NK-92 treated with Interleukin-12 subunit alpha and Interleukin-12 subunit beta, amount 100 ng/mL, for 24 hours (cell line): ENCODE measurements around the gene ZNF593OS.

ENCODE experiments used
- DNase-seq: peaks from one replicate; lab custom pipeline; 2025; lab: John Stamatoyannopoulos, UW

The ZNF593OS gene

DNA sequence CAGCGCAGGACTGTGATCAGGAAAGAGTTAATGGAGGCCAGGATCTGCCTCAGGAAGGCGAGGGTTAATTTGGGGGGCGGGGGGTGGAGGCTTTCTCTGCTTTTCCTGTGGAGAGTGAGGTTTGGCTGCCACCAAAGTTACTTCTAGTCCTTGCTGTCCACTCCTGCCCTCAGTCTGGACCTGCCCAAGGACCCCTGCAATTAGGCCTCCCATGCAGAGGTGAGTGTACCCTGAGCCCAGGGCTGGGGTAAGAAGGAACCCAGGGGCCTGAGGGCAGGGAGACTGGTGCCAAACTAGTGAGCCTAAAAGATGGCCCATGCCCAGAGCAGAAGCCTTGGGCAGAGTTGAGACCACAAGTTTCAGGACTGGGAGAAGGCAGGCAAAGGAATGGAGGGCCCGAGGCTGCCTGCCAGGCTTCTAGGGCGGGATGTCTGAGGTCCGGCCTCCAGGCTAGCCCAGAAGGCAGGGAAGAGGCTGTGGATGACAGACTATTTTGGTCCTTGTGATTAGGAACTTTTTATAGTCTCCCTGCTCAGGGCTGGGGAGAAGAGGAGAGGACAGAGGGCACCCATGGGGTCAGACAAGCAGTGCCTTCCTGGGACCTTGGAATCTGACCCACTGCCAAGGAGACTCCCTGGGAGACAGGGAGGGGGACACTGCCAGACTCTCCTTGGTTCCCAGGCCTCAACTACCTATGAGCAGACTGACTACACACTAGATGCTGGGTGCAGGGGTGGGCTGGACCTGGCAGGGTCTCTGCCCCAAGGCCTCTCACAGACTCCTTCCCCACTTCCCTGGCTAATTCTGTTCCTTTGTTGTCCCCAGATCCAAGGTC is 12.5 kb downstream of the ZNF593OS start, which contains the start of gene FAM110D:
FAM110D (plus strand) TSS at position 172 of the 835 bp plus-strand sequence. CDS start 2,213 bp downstream, outside the sequence.
- DNase-seq = no peak

DNA sequence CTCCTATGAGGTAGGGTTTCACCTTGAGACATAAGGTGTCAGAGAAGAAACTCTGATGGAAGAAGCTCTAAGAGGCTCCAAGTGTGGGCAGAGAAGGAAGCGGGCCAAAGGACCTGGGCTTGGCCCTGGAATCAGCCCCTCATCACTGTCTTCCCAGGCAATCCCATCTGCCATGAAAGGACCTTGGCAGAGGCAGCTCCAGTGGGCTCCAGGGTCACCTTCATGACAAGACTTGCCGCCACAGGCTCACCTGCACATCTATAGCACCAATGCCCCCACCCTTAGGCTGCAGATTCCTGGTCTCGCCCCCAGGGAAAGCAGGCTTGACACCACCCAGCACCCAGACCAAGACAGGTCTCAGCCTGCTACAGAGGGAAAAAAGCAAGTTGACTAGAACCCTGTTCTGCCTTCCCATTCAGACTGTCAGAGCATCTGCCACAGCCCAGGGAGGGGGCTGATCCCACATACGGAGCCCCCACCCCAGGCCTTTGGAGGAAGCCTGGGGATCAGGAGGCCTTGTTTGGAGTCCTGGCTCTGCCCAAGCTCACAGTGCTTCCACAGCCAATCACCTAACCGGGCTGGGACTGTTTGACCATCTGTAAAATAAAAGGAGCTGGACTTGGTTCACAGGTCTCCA is 13.2 kb downstream of the ZNF593OS start:
- no peak for DNase-seq

DNA sequence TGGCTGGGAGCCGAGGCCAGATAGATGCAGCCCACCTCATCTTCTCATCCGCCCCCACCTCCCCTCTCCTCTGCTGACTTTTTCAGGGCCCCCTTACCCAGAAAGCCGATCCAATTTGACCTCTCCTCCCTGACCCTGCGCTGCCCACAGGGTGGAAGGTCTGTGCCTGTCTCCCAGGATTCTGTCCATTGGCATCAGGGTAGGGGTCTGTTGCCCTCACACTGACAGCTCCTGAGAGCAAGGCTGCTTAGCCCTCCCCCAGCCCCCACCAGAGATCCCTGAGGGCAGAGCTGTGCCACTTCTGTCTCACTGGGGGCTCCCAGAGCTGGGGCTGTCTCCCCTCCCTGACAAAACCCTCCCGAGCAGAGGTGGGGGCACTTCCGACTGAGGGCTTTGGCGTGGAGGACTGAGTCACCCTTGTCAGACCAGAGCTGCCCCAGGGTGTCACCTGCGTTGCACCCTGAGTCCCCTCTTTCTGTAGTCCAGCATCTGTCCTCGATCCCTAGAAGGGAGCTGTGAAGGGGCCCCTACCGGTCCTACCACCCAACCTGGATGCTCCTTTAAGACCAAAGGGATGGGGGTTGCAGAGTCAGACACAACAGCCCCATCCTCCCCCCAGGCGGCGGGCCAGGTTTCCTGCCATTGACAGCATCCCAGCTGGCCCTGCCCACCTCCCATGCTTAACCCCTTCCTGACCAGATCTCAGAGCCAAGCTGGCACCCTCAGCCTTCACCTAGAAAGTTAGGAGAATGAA is 15.2 kb downstream of the ZNF593OS start:
- no peak for DNase-seq

DNA sequence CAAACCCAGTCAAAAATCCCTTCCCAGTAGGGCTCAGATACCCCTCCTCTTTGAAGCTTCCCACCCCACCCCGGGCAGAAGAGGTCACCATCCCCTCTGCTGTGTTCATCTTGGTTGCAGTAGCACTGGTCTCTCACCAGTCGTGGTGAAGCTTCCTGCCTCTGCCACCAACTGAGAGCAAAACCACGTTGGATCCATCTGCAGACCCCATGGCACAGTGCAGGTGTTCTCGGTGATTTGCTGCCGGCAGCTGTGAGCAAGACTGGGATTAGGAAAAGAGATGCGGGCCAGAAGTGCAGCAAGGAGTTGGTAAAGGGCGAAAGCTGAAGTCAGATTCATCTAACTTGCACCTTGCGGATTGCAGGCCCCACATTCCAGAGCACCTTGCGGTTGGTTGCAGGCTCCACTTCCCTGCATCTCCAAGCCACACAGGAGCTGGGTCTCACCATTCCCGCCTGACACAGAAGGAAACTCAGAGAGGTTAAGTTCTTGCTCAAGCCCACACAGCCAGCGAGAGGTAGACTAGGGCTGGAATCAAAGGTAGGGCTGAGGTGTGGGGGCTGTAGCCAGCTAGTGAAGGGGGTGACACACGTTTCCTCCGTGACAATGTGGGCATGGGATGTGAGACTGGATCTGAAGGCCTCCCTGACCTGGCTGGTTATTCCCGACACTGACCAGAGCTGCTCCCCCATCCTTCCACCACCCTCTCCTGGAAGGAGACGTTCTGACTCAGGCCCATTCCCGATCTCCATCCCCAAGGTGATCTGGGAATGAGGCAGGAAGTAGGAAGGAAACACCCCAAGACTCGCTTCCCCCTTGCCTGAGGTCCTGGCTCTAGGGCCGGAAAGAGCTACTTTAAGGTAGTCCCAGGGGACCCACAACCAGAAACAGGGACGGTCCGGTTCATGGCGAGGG is 16.0 kb downstream of the ZNF593OS start:
- no peak for DNase-seq

DNA sequence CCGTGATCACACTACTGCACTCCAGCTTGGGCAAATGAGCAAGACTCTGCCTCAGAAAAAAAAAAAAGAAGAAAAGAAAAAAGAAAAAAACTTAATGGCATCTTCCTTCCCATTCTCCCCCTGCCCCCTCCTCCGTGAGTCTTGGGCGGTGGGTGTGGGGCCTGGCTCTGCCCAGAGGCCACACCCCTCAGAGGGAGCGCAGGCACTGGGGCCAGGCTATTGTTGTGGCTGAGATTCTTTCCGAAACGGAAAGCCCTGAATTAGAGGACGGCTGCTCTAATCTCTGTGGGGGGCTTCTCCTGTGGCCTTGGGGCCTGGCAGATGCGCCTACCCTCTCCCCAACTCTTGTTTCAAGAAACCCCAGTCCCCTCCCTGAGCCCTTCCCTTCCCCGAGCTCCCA is 16.9 kb downstream of the ZNF593OS start:
- DNase-seq = no peak

DNA sequence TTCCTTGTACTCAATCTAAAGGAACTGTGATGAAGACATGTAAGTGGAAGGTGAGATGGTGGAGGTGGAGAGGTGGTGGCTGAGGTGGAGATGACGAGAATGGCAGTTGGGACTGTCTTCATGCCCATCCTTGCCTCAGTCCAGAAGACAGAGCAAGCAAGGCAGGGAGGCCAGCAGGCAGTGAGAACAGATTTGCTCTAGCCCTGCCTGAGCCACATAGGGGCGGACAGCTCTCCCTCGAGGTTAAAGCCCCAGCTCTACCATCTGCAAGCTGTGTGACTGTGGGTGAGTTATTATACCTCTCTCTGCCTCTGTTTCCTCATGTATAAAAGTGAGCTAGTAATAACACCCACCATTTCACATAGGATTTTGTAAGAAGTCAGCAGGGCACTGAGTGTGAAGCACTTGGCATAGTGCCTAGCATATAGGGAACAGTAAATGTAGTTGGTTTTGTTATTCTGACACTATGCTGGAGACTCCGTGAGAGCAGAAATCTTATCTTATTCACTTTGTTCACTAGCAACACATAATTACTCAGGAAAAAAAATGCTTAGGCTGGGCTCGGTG is 17.6 kb downstream of the ZNF593OS start:
- no peak for DNase-seq

DNA sequence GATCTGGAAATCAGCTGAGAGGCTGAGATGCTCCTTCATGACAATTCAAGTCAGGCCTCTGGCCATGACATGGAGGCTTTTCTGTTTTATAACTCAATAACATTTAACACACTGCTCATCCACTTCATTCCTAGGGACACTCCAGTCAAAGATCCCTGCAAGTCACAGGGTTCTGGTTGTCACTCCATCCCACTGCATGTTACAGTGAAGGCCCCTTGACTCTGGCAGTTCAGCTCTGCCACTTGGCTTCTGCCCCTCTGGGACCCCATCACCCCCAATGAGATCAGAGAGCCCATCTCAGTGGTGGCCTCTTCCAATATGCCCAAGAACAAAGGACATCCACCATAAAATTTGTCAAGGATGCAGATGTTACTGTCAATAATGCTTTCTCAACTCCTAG is 22.7 kb downstream of the ZNF593OS start:
- DNase-seq = no peak

DNA sequence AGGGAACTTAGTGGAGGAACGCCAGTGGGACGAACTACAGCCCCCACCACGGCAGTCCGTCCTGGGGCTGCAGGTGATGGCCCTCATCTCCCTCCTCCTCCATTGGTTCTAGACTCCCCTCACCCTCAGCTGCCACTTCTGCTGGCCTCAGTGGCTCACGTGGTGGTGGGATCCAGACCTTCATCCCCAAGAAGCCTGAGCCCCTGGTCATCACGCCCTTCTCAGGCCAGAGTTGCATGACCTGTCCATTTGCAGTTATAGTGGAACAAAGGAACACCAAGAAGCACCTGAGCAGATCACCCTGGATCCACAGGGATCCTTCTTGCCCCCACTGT is 25.7 kb downstream of the ZNF593OS start:
- no peak for DNase-seq

DNA sequence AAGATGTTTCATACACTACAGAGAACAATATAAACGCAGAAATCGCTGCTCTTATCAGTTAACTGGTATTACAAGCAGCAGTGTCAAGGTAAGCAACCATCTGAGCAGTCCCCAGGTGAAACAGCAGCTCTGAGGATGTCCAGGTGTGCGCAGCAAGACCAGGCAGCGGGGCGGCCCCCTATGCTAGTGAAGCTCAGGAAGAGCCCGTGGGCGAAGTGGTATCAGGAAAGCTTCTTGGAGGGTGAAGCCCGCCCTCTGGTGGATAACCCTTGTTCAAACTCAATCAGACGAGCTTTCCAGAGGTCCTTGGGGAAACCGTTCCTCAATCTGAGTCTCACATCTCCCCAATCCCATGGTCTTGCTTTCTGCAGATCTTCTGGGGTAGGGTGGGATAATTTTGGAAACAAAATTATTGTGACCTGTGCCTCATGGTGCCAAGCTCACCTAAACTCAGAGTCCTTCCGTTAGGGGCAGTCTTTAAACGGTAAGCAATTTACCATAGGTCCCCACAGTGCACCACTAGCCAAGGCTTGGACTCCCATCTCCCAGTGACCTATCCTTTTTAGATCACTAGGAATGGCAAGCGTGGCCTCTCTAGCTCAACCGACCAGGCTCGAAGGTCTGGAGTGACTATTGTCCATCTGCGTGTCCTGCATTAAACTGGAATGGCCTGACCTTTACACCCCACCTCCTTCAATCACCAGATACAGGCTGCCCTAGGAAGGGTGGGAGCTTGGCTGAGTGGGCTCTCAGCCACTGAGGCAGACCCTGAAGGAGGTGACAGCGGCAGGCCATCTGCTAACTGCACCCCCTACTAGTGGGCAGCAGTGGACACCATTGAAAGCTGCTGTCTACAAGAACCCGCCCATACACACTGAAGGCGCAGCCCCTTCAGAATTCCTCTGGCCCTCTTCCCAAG is 26.3 kb downstream of the ZNF593OS start:
- peak; percentile 52 for DNase-seq

DNA sequence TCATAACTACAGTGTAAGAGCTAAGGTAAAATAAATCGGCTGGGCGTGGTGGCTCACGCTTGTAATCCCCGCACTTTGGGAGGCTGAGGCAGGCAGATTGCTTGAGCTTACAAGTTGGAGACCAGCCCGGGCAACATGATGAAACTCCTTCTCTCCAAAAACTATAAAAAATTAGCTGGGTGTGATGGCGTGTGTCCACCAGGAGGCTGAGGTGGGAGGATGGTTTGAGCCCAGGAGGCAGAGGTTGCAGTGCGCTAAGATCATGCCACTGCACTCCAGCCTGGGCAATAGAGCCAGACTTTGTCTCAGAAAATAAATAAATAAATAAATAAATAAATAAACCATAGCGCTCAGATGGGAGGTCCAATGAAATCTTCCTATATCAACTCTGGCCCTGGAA is 29.5 kb downstream of the ZNF593OS start:
- DNase-seq = no peak

DNA sequence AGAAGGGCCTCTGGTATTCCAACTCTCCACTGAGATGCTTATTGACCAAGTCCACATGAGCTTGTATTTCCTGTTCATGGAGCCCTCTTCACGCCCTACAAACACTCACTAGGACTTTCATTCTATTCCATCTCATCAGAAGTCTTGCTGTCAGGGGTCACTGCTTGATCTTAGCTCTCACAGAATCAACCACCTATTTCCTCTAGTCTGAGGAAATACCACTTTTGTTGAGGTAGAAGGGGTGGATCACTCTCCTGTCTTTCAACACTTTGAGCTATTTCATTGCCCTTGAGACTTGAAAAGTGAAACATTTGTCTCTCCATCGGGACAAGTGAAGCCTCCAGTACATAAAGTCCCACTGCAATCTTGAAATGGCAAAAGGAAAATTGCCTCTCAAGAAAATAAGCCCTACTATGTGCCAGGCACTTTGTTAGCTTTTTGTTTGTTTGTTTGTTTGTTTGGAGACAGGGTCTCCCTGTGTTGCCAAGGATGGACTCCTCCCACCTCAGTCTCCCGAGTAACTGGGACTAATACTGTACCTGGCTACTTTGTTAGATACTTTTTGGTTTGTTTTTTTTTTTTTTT is 32.6 kb downstream of the ZNF593OS start:
- no peak for DNase-seq

DNA sequence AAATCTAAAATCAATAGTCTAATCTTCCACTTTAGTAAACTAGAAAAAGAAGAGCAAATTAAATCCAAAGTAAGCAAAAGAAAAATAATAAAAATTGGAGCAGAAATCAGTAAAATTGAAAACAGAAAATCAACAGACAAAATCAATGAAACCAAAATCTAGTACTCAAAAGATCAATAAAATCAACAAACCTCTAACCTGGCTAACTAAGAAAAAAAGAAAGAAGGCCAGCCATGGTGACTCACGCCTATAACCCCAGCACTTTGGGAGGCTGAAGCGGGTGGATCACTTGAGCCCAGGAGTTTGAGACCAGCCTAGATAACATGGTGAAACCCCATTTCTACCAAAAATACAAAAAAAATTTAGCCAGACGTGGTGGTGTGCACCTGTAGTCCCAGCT is 37.2 kb downstream of the ZNF593OS start:
- no peak for DNase-seq

DNA sequence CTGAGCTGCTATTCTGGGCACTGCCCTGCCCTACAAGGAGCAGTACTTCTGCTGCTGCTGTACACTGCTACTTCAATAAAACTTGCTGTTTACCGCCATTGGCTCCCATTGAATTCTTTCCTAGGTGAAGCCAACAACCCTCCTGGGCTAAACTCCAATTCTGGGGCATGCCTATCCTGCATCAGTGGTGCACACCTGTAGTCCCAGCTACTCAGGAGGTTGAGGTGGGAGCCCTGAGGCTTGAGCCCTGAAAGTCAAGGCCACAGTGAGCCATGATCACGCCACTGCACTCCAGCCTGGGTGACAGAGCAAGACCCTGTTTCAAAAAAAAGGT is 38.8 kb downstream of the ZNF593OS start:
- DNase-seq = no peak

DNA sequence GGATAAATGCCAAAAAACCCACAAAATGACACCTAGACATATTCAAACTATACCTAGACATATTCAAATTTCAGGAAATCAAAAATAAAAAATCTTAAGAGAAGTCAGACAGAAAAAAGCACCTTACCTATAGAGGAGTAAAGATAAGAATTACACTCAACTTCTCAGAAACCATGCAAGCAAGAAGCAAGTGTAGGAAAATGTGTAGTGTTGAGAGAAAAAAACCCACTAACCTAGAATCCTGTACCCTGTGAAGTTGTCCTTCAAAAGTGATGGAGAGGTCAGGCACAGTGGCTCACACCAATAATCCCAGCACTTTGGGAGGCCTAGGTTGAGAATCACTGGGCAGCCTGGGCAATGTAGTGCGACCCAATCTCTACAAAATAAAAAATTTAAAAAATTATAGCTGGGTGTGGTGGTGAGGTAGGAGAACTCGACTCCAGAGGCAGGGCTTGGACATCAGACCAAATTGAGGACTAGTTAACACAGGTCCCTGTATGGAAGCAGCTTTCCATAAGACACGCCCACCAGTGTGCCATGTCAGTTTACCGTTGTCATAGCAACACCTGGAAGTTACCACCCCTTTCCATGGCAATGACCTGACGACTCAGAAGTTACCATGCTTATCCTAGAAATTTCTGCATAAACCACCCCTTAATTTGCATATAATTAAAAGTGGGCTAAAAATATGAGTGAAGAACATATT is 39.4 kb downstream of the ZNF593OS start:
- no peak for DNase-seq

DNA sequence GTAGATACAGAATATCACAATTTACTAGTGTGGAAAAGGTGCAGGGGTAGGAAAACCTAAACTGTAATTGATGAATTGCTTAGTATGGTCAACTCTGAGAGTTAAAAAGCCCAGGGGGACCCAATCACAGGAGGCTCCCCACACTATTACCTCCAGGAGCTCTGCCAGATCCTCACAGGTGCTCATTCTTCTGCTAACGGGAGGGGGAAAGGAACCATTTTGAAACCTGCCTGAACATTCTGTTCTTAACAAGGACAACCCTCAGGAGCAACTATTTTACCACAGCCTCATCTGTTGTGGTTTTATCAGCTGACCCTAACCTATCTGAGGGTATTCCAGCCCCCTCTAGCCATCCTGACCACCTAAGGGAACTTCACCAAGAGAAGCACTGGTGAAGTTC is 40.9 kb downstream of the ZNF593OS start:
- DNase-seq = no peak

DNA sequence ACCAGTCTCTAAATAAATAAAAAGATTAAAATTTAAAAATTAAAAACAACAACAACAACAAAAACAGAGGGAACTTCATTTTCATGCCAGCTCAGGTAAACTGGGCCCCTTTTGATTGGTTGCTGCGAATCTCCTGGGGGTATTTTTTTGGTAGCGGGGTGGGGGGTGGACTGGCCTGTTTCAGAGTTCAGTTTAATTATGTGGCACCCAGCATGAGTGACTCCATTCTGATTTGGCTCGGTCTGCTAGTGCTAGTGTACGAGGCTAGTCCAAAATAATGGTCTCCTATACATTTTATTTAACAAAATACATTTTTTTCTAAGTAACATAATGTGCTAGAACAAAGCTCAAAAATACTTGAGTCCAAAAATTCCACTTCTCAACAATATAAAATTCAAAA is 41.9 kb downstream of the ZNF593OS start:
- DNase-seq = no peak

DNA sequence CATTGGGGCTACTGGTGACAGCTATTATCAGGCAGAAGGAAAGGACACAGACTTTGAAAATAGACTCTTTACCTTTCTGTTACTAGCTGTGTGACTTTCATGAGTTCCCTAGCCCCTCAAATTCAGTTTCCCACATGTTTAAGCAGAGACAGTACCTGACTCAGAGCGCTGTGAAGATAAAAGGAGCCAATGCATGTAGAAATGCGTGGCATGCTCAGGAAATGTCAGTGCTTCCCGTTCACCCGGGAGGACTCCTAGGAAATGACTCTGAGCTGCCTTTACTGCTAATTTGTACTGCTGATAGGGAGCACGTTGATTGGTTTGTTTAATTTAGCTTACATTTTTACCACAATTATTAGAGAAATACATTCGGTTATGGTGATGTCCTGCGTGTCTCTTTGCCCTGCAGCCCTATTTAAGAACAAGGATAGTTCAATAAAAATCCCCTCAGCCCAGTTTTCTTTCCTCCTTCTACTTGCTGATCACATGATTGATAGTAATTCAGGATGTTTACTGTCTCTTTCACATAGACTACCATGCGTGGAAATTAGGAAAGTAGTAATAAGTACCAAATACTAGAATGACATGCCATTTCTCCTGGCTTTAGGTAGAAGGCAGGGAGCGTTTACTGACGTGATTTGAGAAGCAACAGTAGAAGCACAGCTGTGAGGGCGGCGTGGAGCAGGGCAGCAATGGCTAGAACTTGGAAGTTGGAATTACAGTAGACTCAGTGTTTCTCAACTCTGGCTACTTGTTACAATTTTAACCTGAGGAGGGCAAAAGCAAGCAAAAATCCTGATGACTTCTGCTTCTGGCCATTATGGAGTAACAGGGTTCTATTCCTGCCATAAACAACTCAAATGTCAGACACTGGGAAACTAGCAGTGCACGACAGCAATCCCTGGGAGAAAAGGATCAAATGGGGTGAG is 44.1 kb downstream of the ZNF593OS start:
- no peak for DNase-seq

DNA sequence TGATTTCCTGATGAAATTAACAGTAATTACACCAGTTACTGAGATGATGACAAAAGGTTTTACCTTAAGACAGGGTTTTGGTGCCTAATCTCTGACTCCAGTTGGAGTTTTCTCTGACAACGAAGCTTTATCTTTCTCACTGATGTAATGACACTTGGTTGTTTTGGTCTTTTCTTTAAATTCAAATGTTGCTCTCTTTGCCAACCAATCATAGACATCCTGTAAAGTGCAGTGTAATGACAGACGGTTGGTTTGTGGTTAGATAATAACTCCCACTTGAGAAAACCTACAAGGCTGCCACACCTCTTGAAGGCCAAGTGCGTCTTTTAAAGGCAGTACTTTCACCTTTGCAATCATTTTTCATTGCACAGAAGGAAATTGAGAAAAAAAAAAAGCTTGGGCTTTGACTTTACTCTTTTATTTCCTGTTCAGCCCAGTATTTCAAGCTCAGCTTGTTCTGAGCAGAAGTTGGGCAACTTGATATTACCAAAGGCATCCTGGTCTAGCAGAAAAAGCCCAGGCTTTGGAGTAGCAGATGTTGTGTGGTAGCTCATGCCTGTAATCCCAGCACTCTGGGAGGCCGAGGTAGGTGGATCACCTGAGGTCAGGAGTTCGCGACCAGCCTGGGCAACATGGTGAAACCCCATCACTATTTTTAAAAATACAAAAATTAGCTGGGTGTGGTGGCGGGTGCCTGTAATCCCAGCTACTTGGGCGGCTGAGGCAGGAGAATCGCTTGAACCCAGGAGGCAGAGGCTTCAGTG is 45.1 kb downstream of the ZNF593OS start:
- DNase-seq = peak; percentile 34
